H1 (cell line): ENCODE measurements around the gene TRIP13. TPM values are rescaled to one million over a fixed set of nuclear protein-coding genes. Genes with fewer than 3 reads are reported as not detected.

ENCODE experiments used
- RXRA ChIP-seq: IDR thresholded peaks from 2 replicates; pipeline ENCODE4 v1.6.1; 2011; ENCODE audit warnings: low read depth, mild to moderate bottlenecking, low read length, moderate library complexity; ENCODE audit not compliant: insufficient read depth
- USF2 ChIP-seq: IDR thresholded peaks from 2 replicates; pipeline ENCODE4 v1.6.1; 2011; ENCODE audit warnings: low read length, improper control_type of control experiment
- polyA plus RNA-seq, 7 experiments: library from polyadenylated mRNA; depleted of rRNA in 3 of 7; stranded (reverse) in 5 of 7; unstranded in 2 of 7; fragments of >200 nt in 5 of 7; fragments of 200-250 nt in 2 of 7; gene quantifications; 1 replicate in 5 of 7; 2 replicates in 1 of 7; 4 replicates in 1 of 7; pipeline versions ENCODE4 v1.2.1 to v1.2.3, GENCODE V29; 2011 to 2013; ENCODE audit warnings: missing spikeins in 2 of 7, mixed read lengths in 2 of 7
- total RNA-seq: library from RNA; stranded (reverse); fragmentation: NEBNext Ultra II Directional; extraction: Animal tissue kit (Norgen Biotek cat#: 25700); gene quantifications from 2 replicates; pipeline ENCODE4 v1.2.1, GENCODE V29; 2021

The TRIP13 gene
- total and polyA plus RNA-seq, 2 of the 8 experiments (the other 6 are each of a cell fraction or from before 2014, with no cell fraction given) = 20.0 to 39.2 TPM

GRCh38 chr5:920321-920720, 27.6 kb downstream of the TRIP13 start (continued):
- no peak for TF ChIP-seq RXRA
- TF ChIP-seq USF2 = no peak
